Measurements from ENCODE around the gene GUK1.

GRCh38 chr1:228106800-228107054, 33.4 kb upstream of the GUK1 start:
- no peak for TF ChIP-seq CTCF (conservative IDR thresholded peaks at IDR 0.05; ENCODE audit: low read length)
- no peak for TF ChIP-seq EZH2phosphoT487 (IDR thresholded peaks at IDR 0.05; ENCODE audit: borderline replicate concordance, low read depth, low read length)
